PC-3 (cell line): ENCODE data around the gene RAI1. TPM values are rescaled to one million over a fixed set of nuclear protein-coding genes. Genes with fewer than 3 reads are reported as not detected.

Experiments used
- ATAC-seq: fragments of 200-7000 bp; cut with Tn5 transposase; 2 replicates; pipeline ENCODE4 v1.9.1; 2020; ENCODE audit warnings: mild to moderate bottlenecking, moderate library complexity
- BruUV-seq: library from RNA; stranded (reverse); fragments of 400-500 nt; replicated peaks from 2 replicates; lab custom pipeline; 2021; lab: Mats Ljungman, UMichigan
- CTCF ChIA-PET: fragments of 300-600 bp; sonication (Branson Sonifier 250); formaldehyde crosslinking; loops from one replicate; lab custom pipeline; 2022; ENCODE audit warnings: antibody characterized with exemption; lab: Charles Lee
- POLR2A ChIA-PET: fragments of 300-600 bp; sonication (Branson Sonifier 250); formaldehyde crosslinking; loops from one replicate; lab custom pipeline; 2022; ENCODE audit warnings: antibody characterized with exemption; ENCODE audit not compliant: unreplicated experiment; lab: Charles Lee
- DNase-seq: peaks from one replicate; pipeline ENCODE4 v3.0.0-alpha.2; 2015
- H2AFZ ChIP-seq: fragments of 300-600 bp; sonication (generic); 2 replicates; pipeline ENCODE4 v1.6.0; 2016; ENCODE audit warnings: antibody characterized with exemption, low read length
- H3F3A ChIP-seq: fragments of 300-600 bp; sonication (generic); one replicate; pipeline ENCODE4 v1.6.0; 2017; ENCODE audit warnings: antibody characterized with exemption, low read length, control low read depth, mild to moderate bottlenecking; ENCODE audit not compliant: unreplicated experiment
- H3K27ac ChIP-seq: fragments of 300-600 bp; sonication (generic); 2 replicates; pipeline ENCODE4 v1.5.1; 2016; ENCODE audit warnings: mild to moderate bottlenecking, low read length
- H3K27me3 ChIP-seq: fragments of 300-600 bp; sonication (generic); 2 replicates; pipeline ENCODE4 v1.6.1; 2016; ENCODE audit warnings: low read length, mixed read lengths
- H3K36me3 ChIP-seq: fragments of 300-600 bp; sonication (generic); 2 replicates; pipeline ENCODE4 v1.6.1; 2016; ENCODE audit warnings: low read depth, mixed run types, low read length, mixed read lengths
- H3K4me1 ChIP-seq: fragments of 300-600 bp; sonication (generic); 2 replicates; pipeline ENCODE4 v1.5.1; 2016; ENCODE audit warnings: low read length; ENCODE audit not compliant: insufficient read depth
- H3K4me2 ChIP-seq: fragments of 300-600 bp; sonication (generic); 2 replicates; pipeline ENCODE4 v1.6.0; 2016; ENCODE audit warnings: low read length
- H3K4me3 ChIP-seq: fragments of 300-600 bp; sonication (generic); 2 replicates; pipeline ENCODE4 v1.5.1; 2016; ENCODE audit warnings: mild to moderate bottlenecking, low read length, mixed read lengths
- H3K79me2 ChIP-seq: fragments of 300-600 bp; sonication (generic); 2 replicates; pipeline ENCODE4 v1.6.1; 2017; ENCODE audit warnings: low read length, mixed read lengths
- H3K9ac ChIP-seq: fragments of 300-600 bp; sonication (generic); 2 replicates; pipeline ENCODE4 v1.6.0; 2016; ENCODE audit warnings: mild to moderate bottlenecking, low read length
- H3K9me2 ChIP-seq: fragments of 300-600 bp; sonication (generic); replicated peaks from 2 replicates; pipeline ENCODE4 v1.6.1; 2016; ENCODE audit warnings: mixed run types, low read length, mixed read lengths
- H3K9me3 ChIP-seq: fragments of 300-600 bp; sonication (generic); 2 replicates; pipeline ENCODE4 v1.6.1; 2016; ENCODE audit warnings: low read length, mixed read lengths
- H4K20me1 ChIP-seq: fragments of 300-600 bp; sonication (generic); 2 replicates; pipeline ENCODE4 v1.6.1; 2016; ENCODE audit warnings: low read length, mixed read lengths
- EZH2 ChIP-seq: fragments of 300-600 bp; sonication (generic); IDR thresholded peaks from one replicate; pipeline ENCODE4 v1.6.1; 2017; ENCODE audit warnings: antibody characterized with exemption, mild to moderate bottlenecking, low read length; ENCODE audit not compliant: unreplicated experiment
- EZH2phosphoT487 ChIP-seq: fragments of 300-600 bp; sonication (generic); IDR thresholded peaks from 2 replicates; pipeline ENCODE4 v1.6.1; 2018; ENCODE audit warnings: mild to moderate bottlenecking, antibody characterized with exemption, low read length, borderline replicate concordance
- intact Hi-C: fragments of 100-400 bp; cut with micrococcal nuclease; formaldehyde crosslinking; loops from 2 replicates; pipeline ENCODE4 v1.9.0; 2023
- total RNA-seq: library from RNA; depleted of rRNA; stranded (reverse); fragments of >200 nt; gene quantifications from 2 replicates; pipeline ENCODE4 v1.2.3, GENCODE V29; 2014
- TF ChIP-seq, protein P1 (sequence below): fragments of 300-600 bp; sonication (generic); conservative IDR thresholded peaks from 2 replicates; pipeline ENCODE4 v1.5.1; 2017; ENCODE audit warnings: antibody characterized with exemption, low read depth, mild to moderate bottlenecking, low read length

Gene RAI1
- total RNA-seq, 1 experiment from 2014 or later, result 33.0 TPM

DNA sequence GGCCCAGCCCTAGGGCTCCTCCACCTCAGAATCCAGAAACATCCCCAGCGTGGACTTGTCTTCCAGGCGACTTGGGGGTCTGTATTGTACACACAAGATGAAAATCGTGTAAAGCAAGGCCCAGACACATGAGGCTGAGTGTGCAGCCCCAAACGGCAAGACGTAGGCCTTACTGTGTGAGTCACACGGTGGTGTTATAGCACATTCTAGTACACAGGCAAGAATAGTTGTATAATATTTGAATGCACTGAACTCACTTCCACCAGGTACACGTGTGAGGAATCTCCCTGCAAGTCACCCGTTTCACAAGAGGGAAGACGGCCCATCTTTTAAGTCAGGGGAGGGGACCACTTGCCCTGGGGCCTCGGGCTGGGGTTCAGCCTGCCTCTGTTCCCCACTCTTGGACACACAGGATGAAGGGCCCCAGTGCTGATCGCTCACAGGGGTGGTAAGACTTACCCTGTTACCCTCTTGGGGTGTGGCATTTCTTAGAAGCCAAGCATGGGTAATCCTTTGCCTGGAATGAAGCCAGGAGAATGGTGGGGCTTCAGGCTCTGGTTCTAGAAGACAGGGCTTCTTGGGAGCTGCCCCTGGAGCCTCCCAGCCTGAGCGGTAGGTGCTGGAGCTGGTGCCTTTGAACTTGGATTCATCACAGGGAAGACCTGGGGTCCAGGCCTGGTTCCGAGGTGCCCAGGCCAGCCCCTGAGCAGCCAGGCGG lies 84.3 kb downstream of the RAI1 start:
- no peak for DNase-seq
- H3F3A ChIP-seq, result no peaks in the 10 kb centered on the region
- ChIA-PET POLR2A (no interaction called here), CTCF (no interaction called here)
- H3K9ac ChIP-seq, result no peak overlapping the region
- no peaks in the 10 kb centered on the region for H3K27me3 ChIP-seq
- TF ChIP-seq EZH2, result no peak
- no peak for TF ChIP-seq EZH2phosphoT487
- TF ChIP-seq, protein P1, sequence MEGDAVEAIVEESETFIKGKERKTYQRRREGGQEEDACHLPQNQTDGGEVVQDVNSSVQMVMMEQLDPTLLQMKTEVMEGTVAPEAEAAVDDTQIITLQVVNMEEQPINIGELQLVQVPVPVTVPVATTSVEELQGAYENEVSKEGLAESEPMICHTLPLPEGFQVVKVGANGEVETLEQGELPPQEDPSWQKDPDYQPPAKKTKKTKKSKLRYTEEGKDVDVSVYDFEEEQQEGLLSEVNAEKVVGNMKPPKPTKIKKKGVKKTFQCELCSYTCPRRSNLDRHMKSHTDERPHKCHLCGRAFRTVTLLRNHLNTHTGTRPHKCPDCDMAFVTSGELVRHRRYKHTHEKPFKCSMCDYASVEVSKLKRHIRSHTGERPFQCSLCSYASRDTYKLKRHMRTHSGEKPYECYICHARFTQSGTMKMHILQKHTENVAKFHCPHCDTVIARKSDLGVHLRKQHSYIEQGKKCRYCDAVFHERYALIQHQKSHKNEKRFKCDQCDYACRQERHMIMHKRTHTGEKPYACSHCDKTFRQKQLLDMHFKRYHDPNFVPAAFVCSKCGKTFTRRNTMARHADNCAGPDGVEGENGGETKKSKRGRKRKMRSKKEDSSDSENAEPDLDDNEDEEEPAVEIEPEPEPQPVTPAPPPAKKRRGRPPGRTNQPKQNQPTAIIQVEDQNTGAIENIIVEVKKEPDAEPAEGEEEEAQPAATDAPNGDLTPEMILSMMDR, result no peak
- no peak overlapping the region for H2AFZ ChIP-seq
- H3K4me3 ChIP-seq, result no peak overlapping the region
- ATAC-seq, result no peak
- no peaks in the 10 kb centered on the region for H3K4me1 ChIP-seq
- intact Hi-C loops, result no loop called here
- 0 out of 2 replicates have a peak, but pooled peaks cover 4% of the 10 kb centered on the region for H4K20me1 ChIP-seq
- no peak overlapping the region for H3K4me2 ChIP-seq
- peaks cover 49% of the 10 kb centered on the region for H3K79me2 ChIP-seq
- no peaks in the 10 kb centered on the region for H3K9me3 ChIP-seq
- no peaks in the 10 kb centered on the region for H3K9me2 ChIP-seq
- H3K27ac ChIP-seq, result no peak overlapping the region
- BruUV-seq, result no TSS peak
- peaks cover 11% of the 10 kb centered on the region; the same call in 1 of the 2 replicates for H3K36me3 ChIP-seq

DNA sequence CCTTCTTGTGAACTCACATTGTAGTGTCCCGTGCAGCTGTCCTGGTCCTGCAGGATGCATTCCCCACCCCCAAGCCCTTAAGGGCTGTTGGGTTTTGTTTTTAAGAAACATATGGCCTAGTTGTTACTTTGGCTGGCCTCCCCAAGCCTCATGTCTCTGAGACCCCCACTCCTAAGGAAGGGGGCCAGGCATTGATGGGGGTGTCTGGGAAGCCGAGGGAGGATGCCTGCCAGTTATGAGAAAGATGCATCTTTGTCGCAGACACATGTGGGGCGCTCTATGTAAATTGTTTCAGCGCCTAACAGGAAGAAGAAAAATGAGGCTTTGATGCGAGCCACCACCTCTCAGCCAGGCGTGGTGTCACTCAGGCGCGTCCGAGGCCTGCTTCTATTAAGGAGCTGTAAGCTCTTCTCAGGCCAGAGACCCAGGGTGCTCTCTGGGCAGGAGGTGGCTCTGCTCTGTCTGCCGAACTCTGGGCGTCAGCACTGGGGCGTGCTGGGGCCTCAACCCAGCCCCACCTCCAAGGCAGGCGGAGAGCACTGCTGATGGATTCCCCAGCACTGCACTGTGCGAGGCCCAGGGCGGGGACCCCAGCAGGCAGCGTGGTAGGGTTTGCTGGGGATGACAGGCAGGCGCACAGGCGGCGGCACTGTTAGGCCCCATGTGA lies 85.0 kb downstream of the RAI1 start:
- no peaks in the 10 kb centered on the region for H3K4me1 ChIP-seq
- H3K36me3 ChIP-seq, result peaks cover 11% of the 10 kb centered on the region; the same call in 1 of the 2 replicates
- H3K9me2 ChIP-seq, result no peaks in the 10 kb centered on the region
- H4K20me1 ChIP-seq, result 0 out of 2 replicates have a peak, but pooled peaks cover 4% of the 10 kb centered on the region
- H3K9me3 ChIP-seq, result no peaks in the 10 kb centered on the region
- POLR2A ChIA-PET, result no interaction called here
- TF ChIP-seq EZH2phosphoT487 (no peak), EZH2 (no peak)
- TF ChIP-seq, protein P1, result no peak
- ATAC-seq (no peak), DNase-seq (no peak)
- no peak overlapping the region for H3K4me3 ChIP-seq
- intact Hi-C loops, result no loop called here
- H3K27ac ChIP-seq, result no peak overlapping the region
- BruUV-seq, result no TSS peak
- CTCF ChIA-PET, result no interaction called here
- H3K27me3 ChIP-seq, result no peaks in the 10 kb centered on the region
- no peak overlapping the region for H3K9ac ChIP-seq
- H2AFZ ChIP-seq, result no peak overlapping the region
- peaks cover 44% of the 10 kb centered on the region for H3K79me2 ChIP-seq
- H3F3A ChIP-seq, result no peaks in the 10 kb centered on the region
- no peak overlapping the region for H3K4me2 ChIP-seq

DNA sequence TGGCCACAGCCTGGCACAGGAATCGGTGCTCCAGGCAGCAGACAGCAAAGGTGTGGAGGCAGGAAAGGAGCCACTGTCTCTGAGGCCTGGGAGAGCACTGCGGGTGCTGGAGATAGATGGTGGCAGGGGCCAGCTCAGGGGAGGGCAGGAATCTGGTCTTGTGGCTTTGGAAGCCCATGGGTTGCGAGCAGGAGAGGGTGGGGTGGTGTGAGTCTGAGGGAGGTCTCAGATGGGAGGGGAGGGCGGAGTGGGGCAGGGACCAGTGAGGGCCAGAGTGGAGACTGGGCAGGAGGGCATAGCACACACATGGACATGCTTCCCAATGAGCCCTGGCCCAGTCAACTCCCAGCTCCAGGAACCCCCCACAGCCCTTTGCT lies 85.5 kb downstream of the RAI1 start:
- no peak for ATAC-seq

More for the DNA sequence above, 85.5 kb downstream of the RAI1 start:
- intact Hi-C loops, result no loop called here
- H3K9me3 ChIP-seq, result no peaks in the 10 kb centered on the region
- H3K27ac ChIP-seq, result no peak overlapping the region
- H3F3A ChIP-seq, result no peaks in the 10 kb centered on the region
- POLR2A ChIA-PET, result no interaction called here
- no peaks in the 10 kb centered on the region for H3K27me3 ChIP-seq
- H3K4me1 ChIP-seq, result no peaks in the 10 kb centered on the region
- H3K4me2 ChIP-seq, result no peak overlapping the region
- H3K36me3 ChIP-seq, result peaks cover 11% of the 10 kb centered on the region; the same call in 1 of the 2 replicates
- BruUV-seq, result no TSS peak
- TF ChIP-seq EZH2phosphoT487, result no peak
- TF ChIP-seq EZH2, result no peak
- TF ChIP-seq, protein P1, result no peak
- no peak overlapping the region for H2AFZ ChIP-seq
- CTCF ChIA-PET, result no interaction called here
- H3K79me2 ChIP-seq, result peaks cover 41% of the 10 kb centered on the region
- H3K4me3 ChIP-seq, result no peak overlapping the region
- H3K9me2 ChIP-seq, result no peaks in the 10 kb centered on the region
- DNase-seq, result no peak
- H3K9ac ChIP-seq, result no peak overlapping the region
- 0 out of 2 replicates have a peak, but pooled peaks cover 4% of the 10 kb centered on the region for H4K20me1 ChIP-seq
